GM06990 (cell line): Measurements from ENCODE around the gene LY6G6C.
A peak's percentile ranks its signal among the peaks of the same experiment; 100 is the strongest.

Experiments used
- DNase-seq: peaks from one replicate; pipeline ENCODE4 v3.0.0-alpha.2; 2011; ENCODE audit not compliant: insufficient read length; ENCODE audit errors: extremely low read depth
- H3K27me3 ChIP-seq: replicated peaks from 2 replicates; pipeline ENCODE4 v1.6.0; 2011; ENCODE audit warnings: low read length; ENCODE audit not compliant: control insufficient read depth, insufficient read depth
- H3K36me3 ChIP-seq: 2 replicates; pipeline ENCODE4 v1.5.1; 2011; ENCODE audit warnings: low read length; ENCODE audit not compliant: control insufficient read depth, insufficient read depth
- H3K4me3 ChIP-seq: replicated peaks from 2 replicates; pipeline ENCODE4 v1.5.1; 2011; ENCODE audit warnings: low read depth, mild to moderate bottlenecking, control low read depth, low read length
- TF ChIP-seq, protein P1 (sequence below): IDR thresholded peaks from 2 replicates; pipeline ENCODE4 v1.5.1; 2011; ENCODE audit warnings: low read length, control low read depth, mild to moderate bottlenecking, inconsistent platforms; ENCODE audit not compliant: insufficient read depth, poor library complexity, severe bottlenecking

The LY6G6C gene

DNA sequence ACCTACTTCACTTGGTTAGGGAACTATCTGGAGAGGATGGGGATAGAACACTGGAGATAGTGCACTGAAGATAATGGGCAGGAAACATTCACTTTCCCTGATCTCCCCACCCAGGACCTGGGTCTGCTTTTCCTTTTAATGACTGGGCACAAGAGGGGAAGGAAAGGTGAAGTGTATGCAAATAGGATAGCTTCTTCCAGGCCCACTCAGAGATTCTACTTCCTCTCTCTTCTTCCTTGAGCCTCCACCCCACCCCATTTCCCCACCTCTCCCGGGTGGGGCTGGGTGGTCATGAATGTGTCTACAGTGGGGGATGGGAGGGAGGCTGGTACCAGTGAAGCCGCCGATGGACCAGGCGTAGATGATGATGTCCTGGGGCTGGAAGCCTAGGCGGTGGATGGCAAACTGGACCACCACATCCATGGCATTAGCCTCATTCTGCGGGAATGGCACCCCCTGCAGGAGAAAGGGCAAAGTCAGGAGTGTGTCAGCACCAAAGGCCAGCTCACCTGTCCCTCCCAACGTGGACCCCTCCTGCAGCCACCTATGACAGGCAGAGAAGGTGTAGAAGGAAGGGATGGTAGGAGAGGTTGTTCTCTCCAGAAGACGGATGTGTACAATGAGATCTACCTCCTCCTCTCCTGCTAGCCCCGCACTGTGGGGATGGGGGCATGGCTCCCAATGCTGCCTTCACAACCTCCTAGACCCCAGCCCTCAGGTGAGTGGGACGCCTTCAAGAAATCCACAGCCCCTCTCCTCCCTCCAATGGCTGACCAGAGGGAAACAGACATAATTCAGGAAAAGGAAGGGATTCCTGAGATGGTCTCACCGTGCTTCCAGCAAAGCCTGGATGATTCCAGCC lies 32.1 kb downstream of the LY6G6C start:
- Histone ChIP-seq H3K4me3 (no peak overlapping the region), H3K36me3 (peaks cover 45% of the 10 kb centered on the region), H3K27me3 (no peaks in the 10 kb centered on the region)
- TF ChIP-seq, protein P1, sequence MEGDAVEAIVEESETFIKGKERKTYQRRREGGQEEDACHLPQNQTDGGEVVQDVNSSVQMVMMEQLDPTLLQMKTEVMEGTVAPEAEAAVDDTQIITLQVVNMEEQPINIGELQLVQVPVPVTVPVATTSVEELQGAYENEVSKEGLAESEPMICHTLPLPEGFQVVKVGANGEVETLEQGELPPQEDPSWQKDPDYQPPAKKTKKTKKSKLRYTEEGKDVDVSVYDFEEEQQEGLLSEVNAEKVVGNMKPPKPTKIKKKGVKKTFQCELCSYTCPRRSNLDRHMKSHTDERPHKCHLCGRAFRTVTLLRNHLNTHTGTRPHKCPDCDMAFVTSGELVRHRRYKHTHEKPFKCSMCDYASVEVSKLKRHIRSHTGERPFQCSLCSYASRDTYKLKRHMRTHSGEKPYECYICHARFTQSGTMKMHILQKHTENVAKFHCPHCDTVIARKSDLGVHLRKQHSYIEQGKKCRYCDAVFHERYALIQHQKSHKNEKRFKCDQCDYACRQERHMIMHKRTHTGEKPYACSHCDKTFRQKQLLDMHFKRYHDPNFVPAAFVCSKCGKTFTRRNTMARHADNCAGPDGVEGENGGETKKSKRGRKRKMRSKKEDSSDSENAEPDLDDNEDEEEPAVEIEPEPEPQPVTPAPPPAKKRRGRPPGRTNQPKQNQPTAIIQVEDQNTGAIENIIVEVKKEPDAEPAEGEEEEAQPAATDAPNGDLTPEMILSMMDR, result peak; percentile 56
- DNase-seq, result no peak

DNA sequence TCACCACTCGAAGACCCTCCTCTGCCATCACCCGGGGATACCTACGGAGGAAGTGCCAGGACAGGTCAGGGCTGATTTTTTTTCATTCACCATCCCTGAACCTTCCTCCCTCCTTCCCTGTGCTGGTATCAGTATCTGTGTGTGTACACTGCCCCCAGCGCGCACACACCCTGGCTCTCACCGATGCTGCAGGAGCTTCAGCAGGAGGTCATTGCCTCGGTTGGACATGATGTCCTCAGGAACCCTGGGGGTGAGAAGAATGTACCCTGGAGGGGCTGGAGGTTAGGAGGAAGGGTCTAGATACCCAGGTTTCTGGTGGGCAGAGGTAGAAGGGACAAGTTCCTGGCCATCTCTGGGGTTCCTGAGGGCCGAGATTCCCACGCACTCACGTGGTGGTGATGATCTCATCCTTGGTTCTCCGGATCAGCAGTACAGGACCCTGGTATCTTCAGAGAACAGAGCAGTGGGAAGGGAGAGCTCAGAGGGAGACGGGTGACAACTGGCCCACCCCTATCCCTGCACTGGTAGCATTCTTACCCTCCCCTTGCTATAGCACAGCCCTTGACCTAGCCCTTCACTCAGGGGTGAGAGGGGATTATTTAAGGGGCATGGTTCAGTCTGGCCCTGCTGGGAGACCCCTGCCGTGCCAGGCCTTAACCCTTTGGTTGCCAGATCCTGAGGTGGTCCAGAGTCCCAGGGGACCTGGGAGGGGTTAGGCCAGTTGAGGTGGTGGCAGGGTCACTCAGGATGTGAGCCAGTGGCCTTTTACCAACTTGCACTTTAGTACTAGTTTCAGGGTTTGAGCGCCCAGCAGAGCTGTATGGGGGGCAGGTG lies 33.5 kb downstream of the LY6G6C start:
- no peak overlapping the region for H3K4me3 ChIP-seq
- TF ChIP-seq, protein P1, result no peak
- peaks cover 42% of the 10 kb centered on the region for H3K36me3 ChIP-seq
- no peak for DNase-seq
- no peaks in the 10 kb centered on the region for H3K27me3 ChIP-seq

- TF ChIP-seq, protein P1, result no peak
- H3K4me3 ChIP-seq, result no peak overlapping the region
- H3K27me3 ChIP-seq, result no peaks in the 10 kb centered on the region
- no peak for DNase-seq
- H3K36me3 ChIP-seq, result peaks cover 38% of the 10 kb centered on the region
Observed at GRCh38 chr6:31687321-31687720, 34.2 kb downstream of the LY6G6C start.

DNA sequence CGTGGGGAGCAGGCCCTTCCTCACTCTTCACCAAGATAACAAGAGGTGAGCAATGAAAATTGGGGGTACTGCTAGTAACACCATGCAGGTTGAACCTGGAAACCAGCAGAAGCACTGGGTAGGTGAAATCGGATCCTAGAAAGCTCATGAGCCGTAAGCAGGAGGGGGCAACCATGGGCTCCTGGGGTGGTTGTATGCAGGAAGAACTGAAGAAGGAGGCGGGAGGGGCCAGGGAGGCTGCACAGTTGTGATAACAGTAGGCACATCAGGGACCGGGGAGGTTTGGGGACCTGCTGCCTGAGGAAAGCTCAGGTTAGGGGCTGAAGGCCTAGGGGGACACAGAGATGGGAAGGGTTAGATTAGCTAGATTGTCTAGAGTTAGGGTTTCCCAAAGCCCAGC lies 35.1 kb downstream of the LY6G6C start:
- TF ChIP-seq, protein P1, result no peak
- DNase-seq, result no peak
- Histone ChIP-seq H3K36me3 (peaks cover 34% of the 10 kb centered on the region), H3K4me3 (no peak overlapping the region), H3K27me3 (no peaks in the 10 kb centered on the region)

DNA sequence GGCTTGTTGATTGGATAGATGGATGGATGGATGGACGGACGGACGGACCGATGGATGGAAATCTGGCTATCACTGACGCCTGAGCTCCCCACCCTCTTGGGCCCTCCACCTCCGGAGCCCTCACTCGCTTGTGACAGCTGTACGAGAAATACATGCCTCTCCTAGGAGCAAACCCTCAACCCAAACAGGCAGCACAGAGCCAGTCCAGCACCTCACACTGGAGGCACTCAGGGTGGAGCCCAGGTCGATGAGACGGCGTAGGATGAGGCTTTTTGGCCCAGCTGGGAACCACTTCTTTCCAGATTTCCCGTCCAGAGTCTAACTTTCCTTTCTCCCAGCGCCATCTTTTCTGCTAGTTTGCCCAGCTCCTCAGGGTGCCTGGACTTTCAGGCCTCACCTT lies 38.0 kb downstream of the LY6G6C start:
- no peak for DNase-seq
- H3K4me3 ChIP-seq, result no peak overlapping the region
- no peaks in the 10 kb centered on the region for H3K27me3 ChIP-seq
- TF ChIP-seq, protein P1, result no peak
- peaks cover 14% of the 10 kb centered on the region for H3K36me3 ChIP-seq
